GM12801 (cell line): ENCODE measurements around the gene CDC37L1.

Experiments
- CTCF ChIP-seq: IDR thresholded peaks from one replicate; pipeline ENCODE4 v1.5.1; 2011; ENCODE audit warnings: control low read depth; ENCODE audit not compliant: insufficient read length; ENCODE audit errors: extremely low read depth

Gene CDC37L1

GRCh38 chr9:4738866-4739586 is 59.7 kb downstream of the CDC37L1 start:
- no peak for TF ChIP-seq CTCF

- TF ChIP-seq CTCF = no peak
Measured at GRCh38 chr9:4739587-4740387, 60.4 kb downstream of the CDC37L1 start.

- no peak for TF ChIP-seq CTCF
Measured at GRCh38 chr9:4740388-4740637, 60.9 kb downstream of the CDC37L1 start.

GRCh38 chr9:4740638-4741364 is 61.4 kb downstream of the CDC37L1 start, which contains the start of gene AK3:
TSS of gene AK3 (minus strand) at chr9:4741202. CDS start at chr9:4741087, 115 bp downstream.
- TF ChIP-seq CTCF = no peak

- no peak for TF ChIP-seq CTCF
Measured at GRCh38 chr9:4741365-4742089, 62.2 kb downstream of the CDC37L1 start.

- TF ChIP-seq CTCF = no peak
Measured at GRCh38 chr9:4742246-4742645, 62.9 kb downstream of the CDC37L1 start.
